Kidney (tissue), 14 donors: ENCODE results near the gene GDF10. TPM values are rescaled to one million over a fixed set of nuclear protein-coding genes. Genes with fewer than 3 reads are reported as not detected.

ENCODE experiments used
- DNase-seq, 5 donors: peaks; one replicate each; pipeline ENCODE4 v3.0.0-alpha.2; 2013 to 2020
- FAIRE-seq: peaks from 2 replicates; lab custom pipeline; 2012; peaks lifted over from hg19 to GRCh38; lab: Jason Lieb, UNC
- H3K27ac ChIP-seq, 2 donors: one replicate each; pipeline ENCODE4 v1.7.0; 2013; ENCODE audit warnings: low read depth in 2 of 2, low read length in 2 of 2, inconsistent platforms in 1 of 2
- H3K27me3 ChIP-seq: one replicate; pipeline ENCODE4 v1.7.1; 2013; ENCODE audit warnings: low read length, inconsistent platforms; ENCODE audit not compliant: control insufficient read depth, insufficient read depth
- H3K36me3 ChIP-seq, 3 donors: one replicate each; pipeline versions ENCODE4 v1.7.0 to v1.7.1; 2013; ENCODE audit warnings: low read length in 3 of 3, control low read depth in 1 of 3, inconsistent platforms in 1 of 3; ENCODE audit not compliant: insufficient read depth in 3 of 3, control insufficient read depth in 2 of 3
- H3K4me1 ChIP-seq, 3 donors: one replicate each; pipeline versions ENCODE4 v1.7.0 to v1.7.1; 2013; ENCODE audit warnings: low read length in 3 of 3, inconsistent platforms in 1 of 3, low read depth in 1 of 3; ENCODE audit not compliant: control insufficient read depth in 2 of 3, insufficient read depth in 2 of 3
- H3K4me3 ChIP-seq, 3 donors: one replicate each; pipeline versions ENCODE4 v1.7.0 to v1.8.1; 2013; ENCODE audit warnings: low read length in 3 of 3, control low read depth in 1 of 3, inconsistent platforms in 1 of 3
- H3K9ac ChIP-seq, 3 donors: one replicate each; pipeline versions ENCODE4 v1.7.0 to v1.7.1; 2013; ENCODE audit warnings: low read length in 3 of 3, control low read depth in 1 of 3, inconsistent platforms in 1 of 3
- H3K9me3 ChIP-seq, 3 donors: one replicate each; pipeline versions ENCODE4 v1.7.0 to v1.7.1; 2013; ENCODE audit warnings: low read length in 3 of 3, control low read depth in 1 of 3, inconsistent platforms in 1 of 3; ENCODE audit not compliant: control insufficient read depth in 2 of 3, insufficient read depth in 1 of 3
- CTCF ChIP-seq: IDR thresholded peaks from 3 replicates; pipeline ENCODE4 v1.5.1; 2012; ENCODE audit warnings: mild to moderate bottlenecking, moderate library complexity, borderline replicate concordance; ENCODE audit not compliant: insufficient read depth; ENCODE audit errors: extremely low read depth
- intact Hi-C: fragments of 100-400 bp; cut with DNase I; formaldehyde crosslinking; loops from one replicate; pipeline ENCODE4 v1.11.1; 2022
- polyA plus RNA-seq: library from polyadenylated mRNA; stranded (reverse); fragments of 350-450 nt; fragmentation: Illumina TruSeq; extraction: RNeasy Lipid Tissue Mini Kit (QIAGEN cat#74804); gene quantifications from one replicate; pipeline ENCODE4 v1.2.3, GENCODE V29; 2014; ENCODE audit warnings: low read depth, low replicate concordance; ENCODE audit not compliant: insufficient read depth
- total RNA-seq: library from RNA; stranded (reverse); fragmentation: NEBNext Ultra II Directional; extraction: Animal tissue kit (Norgen Biotek cat#: 25700); gene quantifications from one replicate; pipeline ENCODE4 v1.2.1, GENCODE V29; 2021
- donor health status: control.
- donor health status: control.
- donor health status: control.
- donor health status: control.
- donor health status: control.
- donor health status: DM: yes; HTN: yes; CAD: no.
- donor health status: Normal renal cell carcinoma (clear cell type).

Gene GDF10
- total and polyA plus RNA-seq, 2 donors from 2014 or later: 1.1 TPM; not detected in 1

- peaks cover 0 to 2% (median 0%) of the 10 kb centered on the region in 3 donors for H3K4me1 ChIP-seq
Measured at GRCh38 chr10:47301833-47302232, 1.8 kb downstream of the GDF10 start.

GRCh38 chr10:47303105-47303504 lies 3.1 kb downstream of the GDF10 start:
- H3K27me3 ChIP-seq: no peaks in the 10 kb centered on the region
- H3K27ac ChIP-seq: no peak overlapping the region
- FAIRE-seq: no peak
- TF ChIP-seq CTCF: no peak
- intact Hi-C loops: no loop called here
- no peaks in the 10 kb centered on the region for H3K9me3 ChIP-seq
- H3K9ac ChIP-seq: no peak overlapping the region
- peaks cover 0 to 2% (median 0%) of the 10 kb centered on the region in 3 donors for H3K4me1 ChIP-seq
- no peaks in the 10 kb centered on the region for H3K36me3 ChIP-seq
- no peak for DNase-seq
- H3K4me3 ChIP-seq: no peak overlapping the region

More at GRCh38 chr10:47301833-47302232, 1.8 kb downstream of the GDF10 start:
- intact Hi-C loops: no loop called here
- no peak for DNase-seq
- Histone ChIP-seq H3K9ac (no peak overlapping the region), H3K27ac (no peak overlapping the region), H3K4me3 (no peak overlapping the region), H3K27me3 (no peaks in the 10 kb centered on the region), H3K9me3 (no peaks in the 10 kb centered on the region), H3K36me3 (no peaks in the 10 kb centered on the region)
- no peak for FAIRE-seq
- no peak for TF ChIP-seq CTCF

DNA sequence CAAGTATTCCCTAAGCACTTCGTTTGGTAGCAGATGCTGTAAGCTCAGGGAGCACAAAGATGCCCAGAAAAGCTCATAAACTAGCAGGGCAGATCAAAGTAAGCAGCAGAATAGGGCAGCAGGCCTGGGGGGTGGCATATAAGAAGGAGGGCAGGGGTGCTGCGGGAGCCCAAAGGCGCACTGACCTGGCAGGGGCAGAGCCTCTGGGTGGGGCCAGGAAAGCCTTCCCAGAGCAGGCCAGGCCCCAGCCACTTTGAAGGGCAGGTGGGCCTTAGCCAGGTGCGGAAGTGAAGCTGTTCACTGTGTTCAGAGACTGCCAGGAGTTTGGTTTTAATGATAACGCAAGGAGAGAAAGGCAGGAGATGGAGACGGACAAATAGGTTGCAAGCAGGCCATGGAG lies 3.9 kb downstream of the GDF10 start:
- Histone ChIP-seq H3K27me3 (no peaks in the 10 kb centered on the region), H3K4me1 (peaks cover 0 to 2% (median 0%) of the 10 kb centered on the region in 3 donors), H3K36me3 (no peaks in the 10 kb centered on the region), H3K4me3 (no peak overlapping the region), H3K27ac (no peak overlapping the region), H3K9me3 (no peaks in the 10 kb centered on the region), H3K9ac (no peak overlapping the region)
- intact Hi-C loops: no loop called here
- no peak for TF ChIP-seq CTCF
- FAIRE-seq (no peak), DNase-seq (no peak)

DNA sequence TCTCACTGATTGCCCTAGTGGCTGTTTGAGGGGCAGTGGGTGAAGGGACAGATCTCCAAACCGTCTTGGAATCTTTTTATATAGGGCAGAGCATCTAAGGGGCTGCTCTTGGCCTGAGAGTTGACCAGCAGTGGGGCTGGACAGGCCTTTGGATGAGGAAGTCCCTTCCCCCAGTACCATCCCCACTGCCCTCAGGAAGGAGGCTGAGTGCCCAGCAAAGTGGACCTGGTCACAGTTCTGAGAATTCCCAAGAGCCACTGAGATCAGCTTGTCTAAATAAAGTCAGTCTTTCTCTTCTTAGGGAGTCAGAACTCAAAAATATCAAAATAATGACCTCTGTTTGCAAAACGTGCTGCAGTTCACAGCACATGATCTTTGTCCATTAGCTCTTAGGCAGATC lies 5.6 kb downstream of the GDF10 start:
- Histone ChIP-seq H3K27me3 (no peaks in the 10 kb centered on the region), H3K4me3 (no peak overlapping the region), H3K9ac (no peak overlapping the region), H3K36me3 (no peaks in the 10 kb centered on the region), H3K27ac (no peak overlapping the region), H3K9me3 (no peaks in the 10 kb centered on the region), H3K4me1 (peaks cover 0 to 2% (median 0%) of the 10 kb centered on the region in 3 donors)
- DNase-seq (no peak), FAIRE-seq (no peak)
- no peak for TF ChIP-seq CTCF
- intact Hi-C loops: no loop called here
